Karpas-422 (cell line): Measurements from ENCODE around the gene INHBA. TPM values are rescaled to one million over a fixed set of nuclear protein-coding genes. Genes with fewer than 3 reads are reported as not detected.
A peak's percentile ranks its signal among the peaks of the same experiment; 100 is the strongest.

Experiments used
- DNase-seq: peaks from one replicate; pipeline ENCODE4 v3.0.0-alpha.2; 2015
- H2AFZ ChIP-seq: fragments of 200-600 bp; sonication (generic); 2 replicates; pipeline ENCODE4 v1.6.1; 2014; ENCODE audit warnings: antibody characterized with exemption, low read length, mixed read lengths
- H3K27ac ChIP-seq: fragments of 200-600 bp; sonication (generic); 2 replicates; pipeline ENCODE4 v1.5.1; 2014; ENCODE audit warnings: mild to moderate bottlenecking, low read length, moderate library complexity
- H3K27me3 ChIP-seq: fragments of 200-600 bp; sonication (generic); 2 replicates; pipeline ENCODE4 v1.6.1; 2014; ENCODE audit warnings: low read length, mixed read lengths
- H3K36me3 ChIP-seq: fragments of 200-600 bp; sonication (generic); 2 replicates; pipeline ENCODE4 v1.6.1; 2014; ENCODE audit warnings: low read length, mixed read lengths; ENCODE audit not compliant: insufficient read depth
- H3K4me1 ChIP-seq: fragments of 200-600 bp; sonication (generic); 2 replicates; pipeline ENCODE4 v1.6.1; 2014; ENCODE audit warnings: mild to moderate bottlenecking, low read length, mixed read lengths
- H3K4me2 ChIP-seq: fragments of 200-600 bp; sonication (generic); 2 replicates; pipeline ENCODE4 v1.6.1; 2014; ENCODE audit warnings: low read length, low read depth, mild to moderate bottlenecking; ENCODE audit not compliant: poor library complexity, severe bottlenecking
- H3K4me3 ChIP-seq: fragments of 200-600 bp; sonication (generic); 2 replicates; pipeline ENCODE4 v1.5.1; 2014; ENCODE audit warnings: mild to moderate bottlenecking, antibody characterized with exemption, low read length, mixed read lengths
- H3K79me2 ChIP-seq: fragments of 200-600 bp; sonication (generic); 2 replicates; pipeline ENCODE4 v1.6.1; 2014; ENCODE audit warnings: mild to moderate bottlenecking, low read length, mixed read lengths
- H3K9ac ChIP-seq: fragments of 200-600 bp; sonication (generic); 2 replicates; pipeline ENCODE4 v1.6.0; 2014; ENCODE audit warnings: low read length
- H3K9me2 ChIP-seq: fragments of 200-600 bp; sonication (generic), shearing (Covaris generic); replicated peaks from 2 replicates; pipeline ENCODE4 v1.6.0; 2014; ENCODE audit warnings: mild to moderate bottlenecking, low read length, moderate library complexity; ENCODE audit not compliant: insufficient read depth
- H3K9me3 ChIP-seq: fragments of 300-700, 200-600 bp; sonication (generic); 2 replicates; pipeline ENCODE4 v1.6.1; 2014; ENCODE audit warnings: low read length, mixed read lengths
- H4K20me1 ChIP-seq: fragments of 200-600 bp; sonication (generic); 2 replicates; pipeline ENCODE4 v1.6.1; 2014; ENCODE audit warnings: mild to moderate bottlenecking, antibody characterized with exemption, low read length, low read depth; ENCODE audit not compliant: insufficient read depth
- total RNA-seq: library from RNA; depleted of rRNA; stranded (reverse); fragments of >200 nt; shearing (Covaris generic); gene quantifications from 2 replicates; pipeline ENCODE4 v1.2.3, GENCODE V29; 2014; ENCODE audit warnings: low replicate concordance

The INHBA gene
- total RNA-seq, 1 experiment from 2014 or later, result not detected

DNA sequence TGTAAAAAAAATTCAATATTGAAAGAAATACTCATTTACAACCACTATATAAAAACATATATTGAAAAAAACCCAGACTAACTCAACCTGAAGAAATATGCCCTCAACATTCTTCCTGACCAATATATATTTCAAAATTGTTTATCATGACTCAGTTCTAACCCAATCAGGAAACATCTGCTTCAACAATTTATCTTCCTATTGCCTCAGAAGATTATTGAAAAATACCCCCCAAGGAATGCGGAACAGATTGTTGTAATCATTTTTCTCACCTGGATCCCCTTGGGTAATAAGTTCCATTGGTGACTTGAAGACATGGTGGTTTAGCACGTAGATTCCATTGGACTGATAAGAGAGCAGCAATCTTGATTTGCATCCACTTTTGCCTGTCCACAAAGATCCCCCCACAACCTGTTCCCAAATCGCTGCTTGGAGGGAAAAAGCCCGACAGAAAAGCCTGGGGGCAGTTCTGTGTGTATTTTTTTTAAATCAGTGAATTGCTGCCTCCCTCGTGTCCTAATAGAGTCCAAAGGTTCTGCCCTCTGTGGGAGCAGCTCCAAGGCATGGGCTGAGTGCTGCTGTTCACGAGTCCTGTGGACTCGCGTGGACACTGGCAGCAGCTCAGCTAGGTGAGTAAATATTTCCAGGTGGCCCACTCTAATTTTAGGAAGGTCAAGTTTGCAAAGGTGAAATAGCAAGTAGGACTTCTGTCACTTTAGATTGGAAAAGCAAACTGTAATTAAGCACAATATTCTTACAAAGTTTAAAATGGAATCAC lies 5.9 kb upstream of the INHBA start:
- Histone ChIP-seq H3K27ac (no peak overlapping the region), H4K20me1 (no peaks in the 10 kb centered on the region), H3K4me2 (no peak overlapping the region), H3K4me1 (no peaks in the 10 kb centered on the region), H3K9ac (no peak overlapping the region), H3K79me2 (no peaks in the 10 kb centered on the region), H3K27me3 (no peaks in the 10 kb centered on the region), H3K9me2 (no peaks in the 10 kb centered on the region), H3K36me3 (no peaks in the 10 kb centered on the region), H3K4me3 (no peak overlapping the region), H2AFZ (no peak overlapping the region), H3K9me3 (no peaks in the 10 kb centered on the region)
- no peak for DNase-seq

DNA sequence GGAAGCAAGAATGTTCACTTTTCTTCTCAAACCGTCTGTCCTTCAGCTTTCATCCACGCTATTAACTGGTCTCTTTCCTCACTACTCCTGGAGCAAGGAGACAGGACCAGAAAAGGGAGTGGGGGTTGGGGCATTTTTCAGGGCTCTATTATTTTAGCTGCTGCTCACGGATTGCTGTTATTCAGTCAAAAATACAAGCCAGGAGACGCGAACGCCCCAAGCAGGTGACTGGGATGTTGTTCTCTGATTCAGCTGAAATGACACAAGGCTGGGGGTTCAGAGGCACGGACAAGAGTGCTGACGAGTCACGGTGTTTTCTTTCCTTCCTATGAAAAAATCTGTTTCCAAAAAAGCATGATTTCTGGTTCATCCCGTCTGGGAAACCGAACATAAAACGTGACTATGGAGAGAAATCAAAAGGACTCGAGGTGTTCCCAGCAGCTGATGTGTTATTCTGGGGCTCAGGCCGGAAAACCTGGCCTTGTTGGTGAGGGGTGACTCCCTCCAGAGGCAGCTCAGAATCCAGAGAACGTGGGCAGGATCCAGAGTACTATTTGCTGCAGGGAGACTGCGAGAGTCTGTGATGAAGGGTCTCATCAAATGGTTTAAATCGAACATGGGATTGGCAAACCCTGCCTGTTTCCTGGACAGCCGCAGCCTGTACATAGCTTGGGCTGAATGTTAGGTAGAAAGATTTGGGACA lies 3.5 kb upstream of the INHBA start:
- no peaks in the 10 kb centered on the region for H3K9me3 ChIP-seq
- no peak for DNase-seq
- no peaks in the 10 kb centered on the region for H3K36me3 ChIP-seq
- no peak overlapping the region for H3K27ac ChIP-seq
- no peak overlapping the region for H3K4me3 ChIP-seq
- no peak overlapping the region for H3K4me2 ChIP-seq
- H3K9ac ChIP-seq, result no peak overlapping the region
- no peaks in the 10 kb centered on the region for H3K4me1 ChIP-seq
- H2AFZ ChIP-seq, result no peak overlapping the region
- no peaks in the 10 kb centered on the region for H3K27me3 ChIP-seq
- H3K79me2 ChIP-seq, result no peaks in the 10 kb centered on the region
- H4K20me1 ChIP-seq, result no peaks in the 10 kb centered on the region
- H3K9me2 ChIP-seq, result no peaks in the 10 kb centered on the region

DNA sequence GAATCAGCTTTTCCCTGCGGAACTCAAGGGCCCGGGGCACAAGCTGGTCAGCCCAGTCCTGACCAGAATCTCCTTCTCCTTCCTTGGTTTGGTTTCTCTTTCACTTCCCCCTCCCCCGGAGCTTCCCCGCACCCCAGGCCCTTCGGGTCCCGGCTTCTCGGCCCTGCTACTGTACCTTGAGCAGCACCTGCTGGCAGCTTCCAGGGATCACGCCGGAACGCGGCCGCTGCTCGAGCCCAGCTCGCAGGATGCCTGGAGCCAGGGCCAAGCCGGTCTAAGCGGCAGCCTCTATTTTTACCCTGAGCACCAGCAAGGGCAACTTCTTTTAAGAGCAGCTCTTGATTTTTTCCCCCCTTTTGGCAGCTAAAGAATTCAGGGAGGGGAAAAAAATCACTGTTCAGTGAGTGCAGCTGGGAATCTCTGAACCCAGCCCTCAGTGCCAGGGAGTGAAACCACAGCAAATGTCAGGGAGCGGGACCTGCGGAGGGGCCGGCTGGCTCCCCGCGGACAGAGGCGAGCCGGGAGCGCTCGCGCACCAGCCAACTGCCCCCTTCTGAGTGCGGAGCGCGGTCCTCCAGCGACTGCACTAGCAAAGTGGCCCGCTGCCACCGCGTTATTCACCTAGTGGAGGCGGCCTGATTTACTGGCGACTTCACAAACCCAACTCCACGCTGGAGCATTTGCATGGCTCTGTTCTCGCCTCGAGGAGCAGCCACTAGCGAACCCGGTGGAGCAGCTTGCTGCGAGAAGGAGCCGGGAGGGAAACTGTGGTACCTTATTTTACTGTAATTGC lies 2.4 kb upstream of the INHBA start:
- no peaks in the 10 kb centered on the region for H3K27me3 ChIP-seq
- DNase-seq, result peak; percentile 74
- H3K79me2 ChIP-seq, result no peaks in the 10 kb centered on the region
- peak overlapping the region; percentile 6; the same call in 1 of the 2 replicates for H3K9ac ChIP-seq
- H3K4me2 ChIP-seq, result peak overlapping the region; percentile 51
- peak overlapping the region; percentile 47; the same call in 1 of the 2 replicates for H3K4me3 ChIP-seq
- no peaks in the 10 kb centered on the region for H3K4me1 ChIP-seq
- no peaks in the 10 kb centered on the region for H3K9me2 ChIP-seq
- no peaks in the 10 kb centered on the region for H3K9me3 ChIP-seq
- peak overlapping the region; percentile 34; the same call in 1 of the 2 replicates for H2AFZ ChIP-seq
- no peaks in the 10 kb centered on the region for H3K36me3 ChIP-seq
- H4K20me1 ChIP-seq, result no peaks in the 10 kb centered on the region
- H3K27ac ChIP-seq, result no peak overlapping the region

DNA sequence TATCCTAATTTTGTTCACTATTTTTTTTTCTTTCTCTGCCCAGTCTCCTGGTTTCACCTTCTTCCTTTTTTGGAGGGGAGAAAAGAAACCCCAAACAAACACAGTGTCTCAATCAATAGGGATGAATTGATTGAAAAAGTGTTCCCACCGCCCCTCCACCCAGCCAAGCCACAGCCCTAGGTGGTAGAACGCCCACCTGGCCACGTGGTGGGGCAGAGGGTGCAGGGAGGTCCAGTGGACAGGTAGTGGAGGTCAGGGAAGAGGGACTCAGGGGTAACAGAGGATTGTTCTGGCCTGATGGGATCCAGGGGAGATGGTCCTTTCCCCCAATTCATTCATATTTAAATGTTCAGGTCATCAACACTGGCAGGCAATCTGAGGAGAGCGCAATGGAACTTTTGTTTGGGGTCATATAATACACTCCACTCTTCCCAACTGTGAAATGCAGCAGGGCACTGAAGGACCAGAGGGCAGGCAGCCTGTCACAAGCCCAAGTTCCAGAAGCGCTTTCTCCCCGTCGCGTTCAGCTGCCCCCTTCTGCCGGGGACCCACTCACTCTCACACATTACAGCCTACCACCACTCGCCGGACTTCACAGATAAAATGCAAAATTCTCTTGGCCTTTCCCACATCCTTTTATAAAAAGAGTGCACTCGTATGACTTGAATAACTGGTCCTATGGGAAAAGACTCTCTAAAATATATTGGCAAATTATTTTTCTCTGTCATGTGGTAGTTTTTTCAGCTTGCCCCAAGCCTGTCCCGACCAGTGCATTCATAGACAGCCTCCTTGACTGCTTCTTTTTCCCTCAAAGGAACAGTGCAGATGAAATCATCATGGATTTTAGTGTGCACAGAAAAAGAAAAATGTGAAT lies 1.6 kb downstream of the INHBA start:
- H2AFZ ChIP-seq, result no peak overlapping the region
- no peak overlapping the region for H3K27ac ChIP-seq
- no peaks in the 10 kb centered on the region for H3K27me3 ChIP-seq
- no peaks in the 10 kb centered on the region for H3K9me3 ChIP-seq
- no peaks in the 10 kb centered on the region for H3K36me3 ChIP-seq
- no peaks in the 10 kb centered on the region for H3K79me2 ChIP-seq
- H3K4me1 ChIP-seq, result no peaks in the 10 kb centered on the region
- DNase-seq, result no peak
- H3K4me3 ChIP-seq, result no peak overlapping the region
- H3K4me2 ChIP-seq, result no peak overlapping the region
- no peaks in the 10 kb centered on the region for H3K9me2 ChIP-seq
- no peak overlapping the region for H3K9ac ChIP-seq
- no peaks in the 10 kb centered on the region for H4K20me1 ChIP-seq

DNA sequence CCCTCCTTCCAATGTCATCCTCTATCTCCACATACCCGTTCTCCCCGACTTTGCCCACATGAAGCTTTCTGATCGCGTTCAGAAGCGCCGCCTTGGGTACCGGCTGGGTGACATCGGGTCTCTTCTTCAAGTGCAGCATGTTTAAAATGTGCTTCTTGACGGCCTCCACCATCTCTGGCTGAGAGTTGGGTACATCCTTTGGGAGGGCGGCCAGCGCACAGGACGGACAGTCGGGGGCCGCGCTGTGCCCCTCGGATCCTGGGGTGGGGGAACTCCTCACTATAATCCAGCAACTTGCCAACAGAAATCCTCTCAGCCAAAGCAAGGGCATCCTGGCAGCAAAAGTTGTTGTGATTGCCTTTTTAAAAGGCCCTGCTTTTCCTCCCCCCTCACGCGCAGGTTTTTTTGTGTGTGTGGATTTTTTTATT lies 2.8 kb downstream of the INHBA start:
- no peaks in the 10 kb centered on the region for H4K20me1 ChIP-seq
- H3K9me2 ChIP-seq, result no peaks in the 10 kb centered on the region
- no peak overlapping the region for H3K4me2 ChIP-seq
- no peak for DNase-seq
- H3K27me3 ChIP-seq, result no peaks in the 10 kb centered on the region
- H3K27ac ChIP-seq, result no peak overlapping the region
- no peak overlapping the region for H2AFZ ChIP-seq
- no peaks in the 10 kb centered on the region for H3K4me1 ChIP-seq
- H3K9me3 ChIP-seq, result no peaks in the 10 kb centered on the region
- H3K9ac ChIP-seq, result no peak overlapping the region
- no peaks in the 10 kb centered on the region for H3K36me3 ChIP-seq
- H3K79me2 ChIP-seq, result no peaks in the 10 kb centered on the region
- no peak overlapping the region for H3K4me3 ChIP-seq

DNA sequence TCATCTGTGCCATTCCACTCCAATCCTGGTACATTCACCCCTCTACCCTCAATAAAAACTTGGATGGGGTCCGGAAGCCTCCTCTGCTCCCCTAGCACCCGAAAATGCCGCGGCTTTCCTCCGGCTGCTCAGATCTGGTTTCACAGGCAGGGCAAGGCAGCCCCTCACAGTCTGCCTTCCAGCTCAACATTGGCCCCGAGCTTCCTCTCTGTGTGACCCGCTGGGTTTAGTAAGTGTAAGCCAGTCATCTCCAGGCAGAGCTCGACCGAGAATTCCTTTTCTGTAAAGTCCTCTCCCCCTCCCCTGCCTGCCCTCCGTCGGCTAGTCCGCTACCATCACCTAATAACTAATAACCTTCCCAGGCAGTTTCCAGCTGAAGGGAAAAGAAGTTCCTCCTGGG lies 3.4 kb downstream of the INHBA start:
- H3K4me1 ChIP-seq, result no peaks in the 10 kb centered on the region
- no peaks in the 10 kb centered on the region for H3K79me2 ChIP-seq
- H4K20me1 ChIP-seq, result no peaks in the 10 kb centered on the region
- H2AFZ ChIP-seq, result no peak overlapping the region
- H3K27ac ChIP-seq, result no peak overlapping the region
- no peaks in the 10 kb centered on the region for H3K9me2 ChIP-seq
- H3K36me3 ChIP-seq, result no peaks in the 10 kb centered on the region
- no peak overlapping the region for H3K4me2 ChIP-seq
- no peak overlapping the region for H3K4me3 ChIP-seq
- DNase-seq, result no peak
- H3K27me3 ChIP-seq, result no peaks in the 10 kb centered on the region
- no peak overlapping the region for H3K9ac ChIP-seq
- no peaks in the 10 kb centered on the region for H3K9me3 ChIP-seq

DNA sequence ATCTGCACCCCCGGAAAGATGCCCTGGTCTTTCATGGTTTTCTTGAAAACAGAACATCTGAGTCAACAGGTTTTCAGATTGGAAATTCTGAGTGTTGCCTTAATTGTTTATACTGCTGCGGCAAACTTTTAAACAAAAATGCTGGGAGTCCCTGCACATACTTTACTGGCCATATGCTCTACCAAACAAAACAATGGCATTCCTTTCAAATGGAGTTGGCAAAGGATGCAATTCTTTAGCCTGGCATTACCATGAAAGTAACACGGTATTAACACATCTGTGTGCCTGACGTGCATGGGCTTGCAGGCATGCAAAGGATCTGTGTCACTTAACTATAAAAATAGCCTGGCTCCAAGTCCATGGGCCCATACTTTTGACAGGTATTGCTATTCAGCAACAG lies 4.2 kb downstream of the INHBA start:
- Histone ChIP-seq H3K4me3 (no peak overlapping the region), H3K27ac (no peak overlapping the region), H2AFZ (no peak overlapping the region), H3K27me3 (no peaks in the 10 kb centered on the region), H4K20me1 (no peaks in the 10 kb centered on the region), H3K4me1 (no peaks in the 10 kb centered on the region), H3K9ac (no peak overlapping the region), H3K9me2 (no peaks in the 10 kb centered on the region), H3K79me2 (no peaks in the 10 kb centered on the region), H3K4me2 (no peak overlapping the region), H3K36me3 (no peaks in the 10 kb centered on the region), H3K9me3 (no peaks in the 10 kb centered on the region)
- no peak for DNase-seq
